Measurements from ENCODE around the gene TBX21.

Gene TBX21

GRCh38 chr17:47703191-47703591 is 29.8 kb upstream of the TBX21 start:
- CTCF ChIA-PET: interaction anchor here (7.3 to 7.5 kb wide), 2 partner anchors 14 to 28 kb away, joined by 83 to 98 read pairs; partner anchors contain the start of gene TBX21
- Mint-ChIP-seq H3K27ac (peak overlapping the region; percentile 89), H3K4me3 (peak overlapping the region; percentile 53), H3K36me3 (peaks cover 1% of the 10 kb centered on the region), H3K4me1 (peaks cover 81% of the 10 kb centered on the region), H3K27me3 (no peaks in the 10 kb centered on the region), H3K9me3 (no peaks in the 10 kb centered on the region)
- peak; percentile 65 for DNase-seq

- DNase-seq: no peak
- no peaks in the 10 kb centered on the region for H3K9me3 Mint-ChIP-seq
- CTCF ChIA-PET: interaction anchor here (1.1 to 7.5 kb wide), 6 partner anchors 13 to 39 kb away, joined by 3 to 98 read pairs (median 8); partner anchors contain the start of gene TBX21
- H3K27me3 Mint-ChIP-seq: no peaks in the 10 kb centered on the region
- peaks cover 80% of the 10 kb centered on the region for H3K4me1 Mint-ChIP-seq
- peaks cover 1% of the 10 kb centered on the region for H3K36me3 Mint-ChIP-seq
- H3K4me3 Mint-ChIP-seq: peak overlapping the region; percentile 53
- peak overlapping the region; percentile 89 for H3K27ac Mint-ChIP-seq
These were observed 29.4 kb upstream of the TBX21 start for GRCh38 chr17:47703671-47704070.

GRCh38 chr17:47704116-47704515 is 28.9 kb upstream of the TBX21 start:
- H3K27me3 Mint-ChIP-seq: no peaks in the 10 kb centered on the region
- peak; percentile 32 for DNase-seq
- peak overlapping the region; percentile 53 for H3K4me3 Mint-ChIP-seq
- CTCF ChIA-PET: interaction anchor here (1.1 to 1.6 kb wide), 5 partner anchors 14 to 40 kb away, joined by 3 to 11 read pairs (median 5); no protein-coding TSS in a partner anchor
- H3K9me3 Mint-ChIP-seq: no peaks in the 10 kb centered on the region
- peak overlapping the region; percentile 89 for H3K27ac Mint-ChIP-seq
- peaks cover 1% of the 10 kb centered on the region for H3K36me3 Mint-ChIP-seq
- H3K4me1 Mint-ChIP-seq: peaks cover 76% of the 10 kb centered on the region

- CTCF ChIA-PET: interaction anchor here (1.1 to 1.6 kb wide), 5 partner anchors 13 to 41 kb away, joined by 3 to 11 read pairs (median 5); no protein-coding TSS in a partner anchor
- Mint-ChIP-seq H3K9me3 (no peaks in the 10 kb centered on the region), H3K27me3 (no peaks in the 10 kb centered on the region), H3K4me3 (peak overlapping the region; percentile 41), H3K27ac (peak overlapping the region; percentile 89), H3K4me1 (peaks cover 75% of the 10 kb centered on the region), H3K36me3 (peaks cover 1% of the 10 kb centered on the region)
- no peak for DNase-seq
These were observed 28.3 kb upstream of the TBX21 start for GRCh38 chr17:47704736-47705135.

- CTCF ChIA-PET: interaction anchor here (0.8 to 3.3 kb wide), 6 partner anchors 12 to 37 kb away, joined by 3 to 24 read pairs (median 3); partner anchors contain the start of gene TBX21
- DNase-seq: peak; percentile 58
These were observed 27.2 kb upstream of the TBX21 start for GRCh38 chr17:47705536-47706530.

GRCh38 chr17:47707056-47707804 is 25.8 kb upstream of the TBX21 start:
- Mint-ChIP-seq H3K4me3 (no peak overlapping the region), H3K9me3 (no peaks in the 10 kb centered on the region), H3K27ac (peak overlapping the region; percentile 89), H3K36me3 (peaks cover 1% of the 10 kb centered on the region), H3K4me1 (peaks cover 67% of the 10 kb centered on the region), H3K27me3 (peaks cover 4% of the 10 kb centered on the region)
- DNase-seq: no peak
- CTCF ChIA-PET: interaction anchor here (1.2 to 3.3 kb wide), 5 partner anchors 8 to 25 kb away, joined by 3 to 24 read pairs (median 7); partner anchors contain the start of gene TBX21

More at GRCh38 chr17:47705536-47706530, 27.2 kb upstream of the TBX21 start:
- peak overlapping the region; percentile 89 for H3K27ac Mint-ChIP-seq
- peaks cover 72% of the 10 kb centered on the region for H3K4me1 Mint-ChIP-seq
- H3K36me3 Mint-ChIP-seq: peaks cover 1% of the 10 kb centered on the region
- H3K4me3 Mint-ChIP-seq: peak overlapping the region; percentile 34
- no peaks in the 10 kb centered on the region for H3K9me3 Mint-ChIP-seq
- no peaks in the 10 kb centered on the region for H3K27me3 Mint-ChIP-seq

GRCh38 chr17:47707884-47708283 is 25.2 kb upstream of the TBX21 start:
- H3K27me3 Mint-ChIP-seq: peaks cover 11% of the 10 kb centered on the region
- no peak overlapping the region for H3K27ac Mint-ChIP-seq

GRCh38 chr17:47708312-47708863 is 24.6 kb upstream of the TBX21 start:
- CTCF ChIA-PET: interaction anchor here (1.5 to 3.3 kb wide), 3 partner anchors 9 to 24 kb away, joined by 7 to 24 read pairs (median 10); partner anchors contain the start of gene TBX21
- DNase-seq: no peak
- peaks cover 60% of the 10 kb centered on the region for H3K4me1 Mint-ChIP-seq
- H3K36me3 Mint-ChIP-seq: peaks cover 1% of the 10 kb centered on the region
- no peak overlapping the region for H3K27ac Mint-ChIP-seq
- no peaks in the 10 kb centered on the region for H3K9me3 Mint-ChIP-seq
- H3K27me3 Mint-ChIP-seq: peaks cover 16% of the 10 kb centered on the region
- H3K4me3 Mint-ChIP-seq: no peak overlapping the region

More at GRCh38 chr17:47707884-47708283, 25.2 kb upstream of the TBX21 start:
- DNase-seq: no peak
- Mint-ChIP-seq H3K9me3 (no peaks in the 10 kb centered on the region), H3K4me3 (no peak overlapping the region), H3K4me1 (peaks cover 63% of the 10 kb centered on the region), H3K36me3 (peaks cover 1% of the 10 kb centered on the region)
- CTCF ChIA-PET: interaction anchor here (1.2 to 3.3 kb wide), 5 partner anchors 9 to 25 kb away, joined by 3 to 24 read pairs (median 7); partner anchors contain the start of gene TBX21

- no peaks in the 10 kb centered on the region for H3K9me3 Mint-ChIP-seq
- no peak for DNase-seq
- CTCF ChIA-PET: interaction anchor here (2.0 kb wide), 1 partner anchor 10 kb away, joined by 10 read pairs; no protein-coding TSS in a partner anchor
- H3K27ac Mint-ChIP-seq: no peak overlapping the region
- peaks cover 21% of the 10 kb centered on the region for H3K27me3 Mint-ChIP-seq
- H3K4me1 Mint-ChIP-seq: peaks cover 57% of the 10 kb centered on the region
- H3K4me3 Mint-ChIP-seq: no peak overlapping the region
- H3K36me3 Mint-ChIP-seq: peaks cover 1% of the 10 kb centered on the region
These were observed 24.0 kb upstream of the TBX21 start for GRCh38 chr17:47708864-47709541.

GRCh38 chr17:47709594-47709993 is 23.4 kb upstream of the TBX21 start:
- H3K9me3 Mint-ChIP-seq: no peaks in the 10 kb centered on the region
- H3K36me3 Mint-ChIP-seq: peaks cover under 1% of the 10 kb centered on the region
- DNase-seq: no peak
- peaks cover 26% of the 10 kb centered on the region for H3K27me3 Mint-ChIP-seq
- no peak overlapping the region for H3K27ac Mint-ChIP-seq
- no peak overlapping the region for H3K4me3 Mint-ChIP-seq
- CTCF ChIA-PET: interaction anchor here (0.8 to 0.9 kb wide), 2 partner anchors 9 to 10 kb away, joined by 3 to 4 read pairs; no protein-coding TSS in a partner anchor
- peaks cover 57% of the 10 kb centered on the region for H3K4me1 Mint-ChIP-seq

- Mint-ChIP-seq H3K27ac (no peak overlapping the region), H3K4me3 (no peak overlapping the region)
- CTCF ChIA-PET: no interaction called here
These were observed 21.5 kb upstream of the TBX21 start for GRCh38 chr17:47711366-47712099.

GRCh38 chr17:47712330-47713023 is 20.6 kb upstream of the TBX21 start:
- H3K4me1 Mint-ChIP-seq: peaks cover 56% of the 10 kb centered on the region
- H3K4me3 Mint-ChIP-seq: no peak overlapping the region
- no peak overlapping the region for H3K27ac Mint-ChIP-seq
- no peaks in the 10 kb centered on the region for H3K9me3 Mint-ChIP-seq
- CTCF ChIA-PET: interaction anchor here (1.3 kb wide), 1 partner anchor 13 kb away, joined by 5 read pairs; no protein-coding TSS in a partner anchor
- no peaks in the 10 kb centered on the region for H3K36me3 Mint-ChIP-seq
- peaks cover 42% of the 10 kb centered on the region for H3K27me3 Mint-ChIP-seq
- DNase-seq: no peak

More at GRCh38 chr17:47711366-47712099, 21.5 kb upstream of the TBX21 start:
- Mint-ChIP-seq H3K36me3 (no peaks in the 10 kb centered on the region), H3K4me1 (peaks cover 56% of the 10 kb centered on the region), H3K9me3 (no peaks in the 10 kb centered on the region), H3K27me3 (peaks cover 35% of the 10 kb centered on the region)
- no peak for DNase-seq

All from activated naive CD4-positive, alpha-beta T cell treated with anti-CD3 and anti-CD28 coated beads, Interleukin-2, amount 10 ng/mL, durations not matched to agents 7 days and 5 days (primary cell).